ENCODE data around the gene OIP5. TPM values are rescaled to one million over a fixed set of nuclear protein-coding genes. Genes with fewer than 3 reads are reported as not detected.

Gene OIP5
- 0.88 and 0.94 TPM in 2 replicates for total RNA-seq

GRCh38 chr15:41332194-41333025 lies at the start of gene OIP5, which contains the start of gene NUSAP1:
Gene OIP5 (minus strand): TSS chr15:41332591. CDS start chr15:41332561, 30 bp downstream.
Gene NUSAP1 (plus strand): TSS chr15:41332881. CDS start chr15:41332958, 77 bp downstream.

Other genes with a start within 250 kb of the OIP5 start
- 14.5 and 18.4 TPM in 2 replicates for gene INO80, start 216.3 kb downstream of the OIP5 start, total RNA-seq
- not detected in 2 replicates for gene EXD1, start 101.8 kb downstream of the OIP5 start, total RNA-seq
- gene CHP1, start 101.3 kb downstream of the OIP5 start, total RNA-seq: 164 and 200 TPM in 2 replicates
- 5.0 and 5.3 TPM in 2 replicates for gene NUSAP1, start 290 bp upstream of the OIP5 start, total RNA-seq
- gene NDUFAF1, start 69.9 kb upstream of the OIP5 start, total RNA-seq: 15.1 and 20.6 TPM in 2 replicates
- 20.3 and 26.5 TPM in 2 replicates for gene RTF1, start 84.5 kb upstream of the OIP5 start, total RNA-seq
- gene ITPKA, start 161.3 kb upstream of the OIP5 start, total RNA-seq: 0.78 and 1.1 TPM in 2 replicates
- gene LTK, start 181.2 kb upstream of the OIP5 start, total RNA-seq: not detected in 2 replicates
- 10.8 and 19.0 TPM in 2 replicates for gene RPAP1, start 211.7 kb upstream of the OIP5 start, total RNA-seq
- 9.1 and 11.5 TPM in 2 replicates for gene TYRO3, start 226.6 kb upstream of the OIP5 start, total RNA-seq

All from cardiac ventricle fibroblast (primary cell).